HepG2 (cell line): ENCODE measurements around the gene ZIK1. TPM values are rescaled to one million over a fixed set of nuclear protein-coding genes. Genes with fewer than 3 reads are reported as not detected.
A peak's percentile ranks its signal among the peaks of the same experiment; 100 is the strongest.

Experiments used
- BRCA1 ChIP-seq: sonication (generic); formaldehyde crosslinking; IDR thresholded peaks from 2 replicates; pipeline ENCODE4 v1.4.0; 2020; ENCODE audit warnings: missing genetic modification reagents
- CREB1 ChIP-seq, 2 experiments: fragments of 450-650 bp in 1 of 2; IDR thresholded peaks; 2 replicates each; pipeline ENCODE4 v1.6.1; 2016 to 2017; ENCODE audit warnings: control low read depth in 1 of 2, mild to moderate bottlenecking in 1 of 2, missing compliant biosample characterization in 1 of 2, missing genetic modification characterization in 1 of 2
- KAT7 ChIP-seq: IDR thresholded peaks from 2 replicates; pipeline ENCODE4 v1.6.1; 2018; ENCODE audit warnings: borderline replicate concordance, missing compliant biosample characterization
- NRL ChIP-seq: sonication (generic); formaldehyde crosslinking; IDR thresholded peaks from 2 replicates; pipeline ENCODE4 v1.5.0; 2020; ENCODE audit warnings: missing genetic modification reagents, mild to moderate bottlenecking, moderate library complexity, borderline replicate concordance
- ONECUT2 ChIP-seq: sonication (generic); formaldehyde crosslinking; IDR thresholded peaks from 2 replicates; pipeline ENCODE4 v1.4.0; 2020; ENCODE audit warnings: missing genetic modification reagents
- SALL1 ChIP-seq: sonication (generic); formaldehyde crosslinking; IDR thresholded peaks from 2 replicates; pipeline ENCODE4 v1.8.0; 2022; ENCODE audit warnings: mild to moderate bottlenecking, missing genetic modification reagents
- SOX6 ChIP-seq, 2 experiments: fragments of 450-650 bp in 1 of 2; sonication (generic) in 1 of 2; formaldehyde crosslinking in 1 of 2; IDR thresholded peaks; 2 replicates each; pipeline versions ENCODE4 v1.4.0 to v1.6.1; 2017 to 2020; ENCODE audit warnings: antibody characterized with exemption in 1 of 2, mild to moderate bottlenecking in 1 of 2, missing genetic modification reagents in 1 of 2
- ZNF234 ChIP-seq: sonication (generic); formaldehyde crosslinking; conservative IDR thresholded peaks from 2 replicates; pipeline ENCODE4 v1.5.1; 2020; ENCODE audit warnings: mild to moderate bottlenecking, missing genetic modification reagents
- polyA plus RNA-seq, 8 experiments: library from polyadenylated mRNA; depleted of rRNA in 3 of 8; stranded (reverse) in 7 of 8; unstranded in 1 of 8; fragments of >200 nt; fragmentation: Illumina TruSeq in 4 of 8; extraction: Trizol in 4 of 8; gene quantifications; 2 replicates each; pipeline versions ENCODE4 v1.2.1 to v1.2.3, GENCODE V29; 2011 to 2016; ENCODE audit warnings: low read depth in 4 of 8, missing spikeins in 1 of 8, mixed read lengths in 1 of 8; ENCODE audit not compliant: insufficient read depth in 1 of 8
- total RNA-seq, 5 experiments: library from RNA; depleted of rRNA; stranded (reverse); fragments of >200 nt; fragmentation: Illumina TruSeq; extraction: Trizol; gene quantifications; 2 replicates each; pipeline ENCODE4 v1.2.3, GENCODE V29; 2016; ENCODE audit warnings: low read depth in 1 of 5
- TF ChIP-seq, protein P1 (sequence below): sonication (generic); formaldehyde crosslinking; conservative IDR thresholded peaks from 2 replicates; pipeline ENCODE4 v1.8.0; 2022; ENCODE audit warnings: missing genetic modification reagents
- TF ChIP-seq, protein P2 (sequence below): IDR thresholded peaks from 2 replicates; pipeline ENCODE4 v1.6.1; 2016
- TF ChIP-seq, protein P3 (sequence below): sonication (generic); formaldehyde crosslinking; IDR thresholded peaks from 2 replicates; pipeline ENCODE4 v1.4.0; 2020; ENCODE audit warnings: missing genetic modification reagents, low read depth, mild to moderate bottlenecking, borderline replicate concordance
- TF ChIP-seq, protein P4 (sequence below): sonication (generic); formaldehyde crosslinking; IDR thresholded peaks from 2 replicates; pipeline ENCODE4 v1.5.1; 2020; ENCODE audit warnings: mild to moderate bottlenecking, missing genetic modification reagents, moderate library complexity
- TF ChIP-seq, protein P5 (sequence below): sonication (generic); formaldehyde crosslinking; IDR thresholded peaks from 2 replicates; pipeline ENCODE4 v1.9.0; 2021; ENCODE audit warnings: missing genetic modification reagents, mild to moderate bottlenecking, borderline replicate concordance

The ZIK1 gene
- total and polyA plus RNA-seq, 2 of the 13 experiments (the other 11 are each of a cell fraction or from before 2014, with no cell fraction given) = 2.1 to 7.2 TPM

DNA sequence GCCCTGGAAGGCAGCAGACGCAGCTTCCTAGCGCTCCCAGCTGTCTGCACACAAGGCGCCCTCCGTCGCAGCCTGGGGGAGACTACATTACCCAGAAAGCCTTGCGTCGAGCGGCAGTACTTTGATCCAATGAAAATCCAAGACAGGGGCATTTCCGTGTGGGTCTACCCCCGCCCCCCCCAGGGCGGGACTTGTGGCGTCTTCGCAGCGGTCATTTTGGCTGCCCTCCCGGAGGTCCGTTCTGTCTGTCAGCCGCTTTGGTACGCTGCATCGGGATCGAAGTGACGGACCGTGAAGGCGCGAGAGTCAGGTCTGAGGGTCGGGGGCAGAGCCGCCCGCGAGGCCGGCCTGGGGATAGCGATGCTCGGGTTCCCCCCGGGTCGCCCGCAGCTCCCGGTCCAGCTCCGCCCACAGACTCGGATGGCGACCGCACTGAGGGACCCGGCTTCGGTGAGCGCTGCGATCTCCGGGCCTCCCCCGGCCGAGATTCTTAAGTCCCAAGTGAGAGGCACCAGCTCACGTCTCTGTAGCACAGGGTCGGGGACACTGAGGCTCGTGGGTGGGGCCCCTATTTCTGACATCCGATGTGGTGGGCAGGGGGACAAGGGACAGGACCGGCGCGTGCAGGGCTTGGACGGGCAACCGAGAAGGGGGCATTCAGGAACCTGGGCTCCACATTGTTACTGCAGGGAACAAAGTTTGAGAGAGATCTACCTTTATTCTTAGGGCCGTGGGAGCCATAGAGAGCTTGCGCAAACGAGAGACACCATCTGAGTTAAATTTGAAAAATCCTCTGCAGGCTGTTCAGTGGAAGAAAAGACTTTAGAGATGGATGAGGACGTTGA is 49.3 kb downstream of the ZIK1 start, which contains the start of gene ZNF211 (continued):
- TF ChIP-seq, protein P1, sequence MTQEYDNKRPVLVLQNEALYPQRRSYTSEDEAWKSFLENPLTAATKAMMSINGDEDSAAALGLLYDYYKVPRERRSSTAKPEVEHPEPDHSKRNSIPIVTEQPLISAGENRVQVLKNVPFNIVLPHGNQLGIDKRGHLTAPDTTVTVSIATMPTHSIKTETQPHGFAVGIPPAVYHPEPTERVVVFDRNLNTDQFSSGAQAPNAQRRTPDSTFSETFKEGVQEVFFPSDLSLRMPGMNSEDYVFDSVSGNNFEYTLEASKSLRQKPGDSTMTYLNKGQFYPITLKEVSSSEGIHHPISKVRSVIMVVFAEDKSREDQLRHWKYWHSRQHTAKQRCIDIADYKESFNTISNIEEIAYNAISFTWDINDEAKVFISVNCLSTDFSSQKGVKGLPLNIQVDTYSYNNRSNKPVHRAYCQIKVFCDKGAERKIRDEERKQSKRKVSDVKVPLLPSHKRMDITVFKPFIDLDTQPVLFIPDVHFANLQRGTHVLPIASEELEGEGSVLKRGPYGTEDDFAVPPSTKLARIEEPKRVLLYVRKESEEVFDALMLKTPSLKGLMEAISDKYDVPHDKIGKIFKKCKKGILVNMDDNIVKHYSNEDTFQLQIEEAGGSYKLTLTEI (CRISPR knock-in tag) = no peak
- TF ChIP-seq, protein P2, sequence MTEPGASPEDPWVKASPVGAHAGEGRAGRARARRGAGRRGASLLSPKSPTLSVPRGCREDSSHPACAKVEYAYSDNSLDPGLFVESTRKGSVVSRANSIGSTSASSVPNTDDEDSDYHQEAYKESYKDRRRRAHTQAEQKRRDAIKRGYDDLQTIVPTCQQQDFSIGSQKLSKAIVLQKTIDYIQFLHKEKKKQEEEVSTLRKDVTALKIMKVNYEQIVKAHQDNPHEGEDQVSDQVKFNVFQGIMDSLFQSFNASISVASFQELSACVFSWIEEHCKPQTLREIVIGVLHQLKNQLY (CRISPR knock-in tag) = no peak
- TF ChIP-seq, protein P3, sequence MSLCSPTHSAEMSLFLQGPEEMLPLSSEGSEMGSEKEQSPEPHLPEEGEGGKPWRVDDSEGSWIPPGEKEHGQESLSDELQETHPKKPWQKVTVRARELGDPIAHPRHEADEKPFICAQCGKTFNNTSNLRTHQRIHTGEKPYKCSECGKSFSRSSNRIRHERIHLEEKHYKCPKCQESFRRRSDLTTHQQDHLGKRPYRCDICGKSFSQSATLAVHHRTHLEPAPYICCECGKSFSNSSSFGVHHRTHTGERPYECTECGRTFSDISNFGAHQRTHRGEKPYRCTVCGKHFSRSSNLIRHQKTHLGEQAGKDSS = no peak; the same call in 1 of the 2 replicates
- TF ChIP-seq NRL = no peak; the same call in 1 of the 2 replicates
- TF ChIP-seq, protein P4, sequence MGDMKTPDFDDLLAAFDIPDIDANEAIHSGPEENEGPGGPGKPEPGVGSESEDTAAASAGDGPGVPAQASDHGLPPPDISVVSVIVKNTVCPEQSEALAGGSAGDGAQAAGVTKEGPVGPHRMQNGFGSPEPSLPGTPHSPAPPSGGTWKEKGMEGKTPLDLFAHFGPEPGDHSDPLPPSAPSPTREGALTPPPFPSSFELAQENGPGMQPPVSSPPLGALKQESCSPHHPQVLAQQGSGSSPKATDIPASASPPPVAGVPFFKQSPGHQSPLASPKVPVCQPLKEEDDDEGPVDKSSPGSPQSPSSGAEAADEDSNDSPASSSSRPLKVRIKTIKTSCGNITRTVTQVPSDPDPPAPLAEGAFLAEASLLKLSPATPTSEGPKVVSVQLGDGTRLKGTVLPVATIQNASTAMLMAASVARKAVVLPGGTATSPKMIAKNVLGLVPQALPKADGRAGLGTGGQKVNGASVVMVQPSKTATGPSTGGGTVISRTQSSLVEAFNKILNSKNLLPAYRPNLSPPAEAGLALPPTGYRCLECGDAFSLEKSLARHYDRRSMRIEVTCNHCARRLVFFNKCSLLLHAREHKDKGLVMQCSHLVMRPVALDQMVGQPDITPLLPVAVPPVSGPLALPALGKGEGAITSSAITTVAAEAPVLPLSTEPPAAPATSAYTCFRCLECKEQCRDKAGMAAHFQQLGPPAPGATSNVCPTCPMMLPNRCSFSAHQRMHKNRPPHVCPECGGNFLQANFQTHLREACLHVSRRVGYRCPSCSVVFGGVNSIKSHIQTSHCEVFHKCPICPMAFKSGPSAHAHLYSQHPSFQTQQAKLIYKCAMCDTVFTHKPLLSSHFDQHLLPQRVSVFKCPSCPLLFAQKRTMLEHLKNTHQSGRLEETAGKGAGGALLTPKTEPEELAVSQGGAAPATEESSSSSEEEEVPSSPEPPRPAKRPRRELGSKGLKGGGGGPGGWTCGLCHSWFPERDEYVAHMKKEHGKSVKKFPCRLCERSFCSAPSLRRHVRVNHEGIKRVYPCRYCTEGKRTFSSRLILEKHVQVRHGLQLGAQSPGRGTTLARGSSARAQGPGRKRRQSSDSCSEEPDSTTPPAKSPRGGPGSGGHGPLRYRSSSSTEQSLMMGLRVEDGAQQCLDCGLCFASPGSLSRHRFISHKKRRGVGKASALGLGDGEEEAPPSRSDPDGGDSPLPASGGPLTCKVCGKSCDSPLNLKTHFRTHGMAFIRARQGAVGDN = peak; percentile 73
- no peak for TF ChIP-seq SOX6 (IDR thresholded peaks at IDR 0.05)
- peak; percentile 43; the same call in 1 of the 2 replicates for TF ChIP-seq SOX6 (CRISPR knock-in tag; IDR thresholded peaks at IDR 0.05)
- peak; percentile 30; the same call in 1 of the 2 replicates for TF ChIP-seq SALL1
- TF ChIP-seq ZNF234 = no peak
- TF ChIP-seq BRCA1 (CRISPR knock-in tag) = no peak
- peak; percentile 63 for TF ChIP-seq CREB1 (IDR thresholded peaks at IDR 0.05)
- TF ChIP-seq CREB1 (CRISPR knock-in tag; IDR thresholded peaks at IDR 0.05) = peak; percentile 81
- no peak for TF ChIP-seq ONECUT2
- peak; percentile 86; the same call in 1 of the 2 replicates for TF ChIP-seq KAT7
- TF ChIP-seq, protein P5, sequence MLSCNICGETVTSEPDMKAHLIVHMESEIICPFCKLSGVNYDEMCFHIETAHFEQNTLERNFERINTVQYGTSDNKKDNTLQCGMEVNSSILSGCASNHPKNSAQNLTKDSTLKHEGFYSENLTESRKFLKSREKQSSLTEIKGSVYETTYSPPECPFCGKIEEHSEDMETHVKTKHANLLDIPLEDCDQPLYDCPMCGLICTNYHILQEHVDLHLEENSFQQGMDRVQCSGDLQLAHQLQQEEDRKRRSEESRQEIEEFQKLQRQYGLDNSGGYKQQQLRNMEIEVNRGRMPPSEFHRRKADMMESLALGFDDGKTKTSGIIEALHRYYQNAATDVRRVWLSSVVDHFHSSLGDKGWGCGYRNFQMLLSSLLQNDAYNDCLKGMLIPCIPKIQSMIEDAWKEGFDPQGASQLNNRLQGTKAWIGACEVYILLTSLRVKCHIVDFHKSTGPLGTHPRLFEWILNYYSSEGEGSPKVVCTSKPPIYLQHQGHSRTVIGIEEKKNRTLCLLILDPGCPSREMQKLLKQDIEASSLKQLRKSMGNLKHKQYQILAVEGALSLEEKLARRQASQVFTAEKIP (CRISPR knock-in tag) = no peak
